T-helper 17 cell (primary cell): ENCODE data around the gene SMIM44. TPM values are rescaled to one million over a fixed set of nuclear protein-coding genes. Genes with fewer than 3 reads are reported as not detected.
A peak's percentile ranks its signal among the peaks of the same experiment; 100 is the strongest.

Experiments
- ATAC-seq: fragments of 150-1000 bp; cut with Tn5 transposase; 2 replicates; pipeline ENCODE4 v1.10.0; 2021; ENCODE audit warnings: mild to moderate bottlenecking, moderate library complexity
- DNase-seq, 3 donors: peaks; one replicate each; pipeline versions ENCODE4 v3.0.0 to v3.0.0-alpha.2; 2020 to 2021
- H3K9me3 ChIP-seq: one replicate; pipeline ENCODE4 v1.7.0; 2013; ENCODE audit warnings: low read length, mild to moderate bottlenecking; ENCODE audit not compliant: control insufficient read depth, poor library complexity, severe bottlenecking
- H3K27ac Mint-ChIP-seq: one replicate; pipeline ENCODE4 v1.8.0; 2022; ENCODE audit warnings: mild to moderate bottlenecking, moderate library complexity, mixed read lengths
- H3K27me3 Mint-ChIP-seq: one replicate; pipeline ENCODE4 v1.8.0; 2022; ENCODE audit warnings: mixed read lengths
- H3K36me3 Mint-ChIP-seq: one replicate; pipeline ENCODE4 v1.8.0; 2022; ENCODE audit warnings: low read depth, mixed read lengths
- H3K4me1 Mint-ChIP-seq: one replicate; pipeline ENCODE4 v1.8.0; 2022; ENCODE audit warnings: mild to moderate bottlenecking, mixed read lengths
- H3K4me3 Mint-ChIP-seq: one replicate; pipeline ENCODE4 v1.8.0; 2022; ENCODE audit warnings: mild to moderate bottlenecking, moderate library complexity, mixed read lengths
- total RNA-seq, 4 donors: library from RNA in 2 of 4; stranded (reverse) in 2 of 4; gene quantifications; one replicate each; pipeline ENCODE4 v1.2.3 and lab custom pipeline; 2022 to 2026

SMIM44 gene
- total RNA-seq, 2 donors from 2014 or later = not detected

DNA sequence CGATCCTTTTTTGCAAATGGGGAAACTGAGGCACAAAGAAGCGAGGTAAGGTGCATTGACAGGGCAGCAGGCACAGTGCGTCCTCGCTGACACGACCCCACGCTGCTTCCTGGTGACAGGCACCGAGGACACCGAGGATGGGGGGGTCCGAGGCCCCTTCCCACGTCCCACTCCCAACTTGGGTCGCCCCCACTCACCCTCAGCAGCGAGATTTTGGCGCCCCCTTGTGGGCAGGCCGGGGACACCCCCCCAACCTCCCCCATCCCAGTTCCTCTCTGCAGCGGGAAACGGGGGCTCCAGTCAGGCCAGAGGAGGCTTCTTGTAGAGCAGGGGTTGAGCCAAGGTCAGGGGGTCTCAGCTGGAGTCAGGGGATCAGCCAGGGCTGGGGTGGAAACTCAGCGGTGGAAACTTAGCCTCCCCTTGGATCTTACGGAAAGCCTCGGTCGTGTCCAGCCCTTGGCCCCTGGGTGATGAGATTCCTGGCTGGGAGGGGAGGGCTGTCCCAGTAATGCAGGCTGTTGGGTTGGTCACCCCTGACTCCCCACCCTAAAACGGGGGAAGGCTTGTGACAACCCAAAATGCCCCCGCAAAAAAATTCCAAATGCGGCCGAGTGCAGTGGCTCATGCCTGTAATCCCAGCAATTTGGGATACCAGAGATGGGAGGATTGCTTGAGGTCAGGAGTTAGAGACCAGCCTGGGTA is 11.1 kb downstream of the SMIM44 start:
- Mint-ChIP-seq H3K27ac (no peak overlapping the region), H3K27me3 (no peaks in the 10 kb centered on the region), H3K4me1 (peaks cover 4% of the 10 kb centered on the region), H3K36me3 (no peaks in the 10 kb centered on the region), H3K4me3 (no peak overlapping the region)
- no peaks in the 10 kb centered on the region for H3K9me3 ChIP-seq
- DNase-seq = peak in 1 of 3 donors; percentile 34
- ATAC-seq = no peak

DNA sequence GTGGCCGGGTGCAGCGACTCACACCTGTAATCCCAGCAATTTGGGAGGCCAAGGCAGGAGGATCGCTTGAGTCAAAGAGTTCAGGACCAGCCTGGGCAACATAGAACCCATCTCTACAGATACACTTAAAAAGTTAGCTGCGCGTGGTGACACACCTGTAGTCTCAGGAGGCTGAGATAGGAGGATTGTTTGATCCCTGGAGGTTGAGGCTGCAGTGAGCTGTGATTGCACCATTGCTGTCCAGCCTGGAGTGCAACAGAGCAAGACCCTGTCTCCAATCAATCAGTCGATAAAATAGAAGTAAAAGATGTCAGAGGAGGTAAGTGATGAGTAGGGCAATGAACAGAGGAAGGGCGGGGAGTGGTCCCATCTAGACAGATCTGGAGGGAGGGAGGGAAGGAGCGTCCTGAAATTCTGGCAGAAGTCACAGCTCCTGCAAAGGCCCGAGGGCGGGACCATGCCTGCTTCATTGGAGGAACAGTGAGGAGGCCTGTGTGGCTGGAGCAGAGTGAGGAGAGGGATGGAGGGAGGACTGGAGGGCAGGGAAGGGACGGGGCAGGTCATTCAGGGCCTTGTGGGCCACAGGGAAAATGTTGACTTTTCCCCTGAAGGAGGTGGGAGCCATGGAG is 12.6 kb downstream of the SMIM44 start:
- Mint-ChIP-seq H3K4me1 (peaks cover 10% of the 10 kb centered on the region), H3K4me3 (no peak overlapping the region), H3K27me3 (no peaks in the 10 kb centered on the region), H3K36me3 (no peaks in the 10 kb centered on the region), H3K27ac (peak overlapping the region; percentile 51)
- DNase-seq (no peak), ATAC-seq (no peak)
- H3K9me3 ChIP-seq = no peaks in the 10 kb centered on the region

DNA sequence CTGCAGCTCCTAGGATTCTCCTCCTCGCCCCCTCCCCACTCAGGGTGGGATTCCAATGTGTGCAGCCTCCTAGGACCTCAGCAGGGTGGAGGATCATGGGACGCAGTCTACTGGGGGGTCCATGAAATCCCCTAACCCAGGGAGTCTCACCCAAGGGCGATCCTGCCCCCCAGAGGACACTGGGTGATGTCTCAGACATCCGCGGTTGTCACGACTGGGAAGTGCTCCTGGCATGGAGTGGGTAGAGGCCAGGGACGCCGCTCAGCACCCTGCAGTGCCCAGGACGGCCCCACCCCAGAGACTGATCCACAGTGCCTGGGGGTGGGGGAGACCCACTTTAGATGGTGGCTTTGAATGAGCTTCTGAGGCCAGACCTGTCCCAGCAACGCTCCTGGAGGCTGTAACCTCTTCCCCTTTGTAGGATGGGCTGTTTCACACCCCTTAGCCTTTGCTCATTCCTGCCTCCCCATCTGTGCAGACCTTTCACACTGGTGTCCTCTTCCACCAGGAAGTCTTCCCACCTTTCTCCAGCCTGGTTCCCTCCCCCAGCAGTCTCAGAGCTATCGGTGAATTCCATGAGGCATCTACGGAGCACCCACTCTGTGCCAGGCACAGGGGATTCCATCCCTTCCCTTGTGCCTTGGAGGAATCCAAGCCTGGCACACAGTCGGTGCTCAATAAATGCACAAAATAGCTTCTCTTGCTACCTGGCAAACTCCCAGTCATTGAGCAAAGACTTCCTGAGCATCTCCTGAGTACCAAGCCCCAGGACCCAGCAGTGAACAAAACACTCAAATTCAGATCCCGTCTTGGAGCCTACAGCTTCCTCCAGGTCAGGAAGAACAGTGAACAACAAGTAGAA is 13.4 kb downstream of the SMIM44 start:
- Mint-ChIP-seq H3K27ac (peak overlapping the region; percentile 51), H3K27me3 (no peaks in the 10 kb centered on the region), H3K36me3 (no peaks in the 10 kb centered on the region), H3K4me3 (no peak overlapping the region), H3K4me1 (peaks cover 12% of the 10 kb centered on the region)
- ATAC-seq (no peak), DNase-seq (no peak)
- no peaks in the 10 kb centered on the region for H3K9me3 ChIP-seq

DNA sequence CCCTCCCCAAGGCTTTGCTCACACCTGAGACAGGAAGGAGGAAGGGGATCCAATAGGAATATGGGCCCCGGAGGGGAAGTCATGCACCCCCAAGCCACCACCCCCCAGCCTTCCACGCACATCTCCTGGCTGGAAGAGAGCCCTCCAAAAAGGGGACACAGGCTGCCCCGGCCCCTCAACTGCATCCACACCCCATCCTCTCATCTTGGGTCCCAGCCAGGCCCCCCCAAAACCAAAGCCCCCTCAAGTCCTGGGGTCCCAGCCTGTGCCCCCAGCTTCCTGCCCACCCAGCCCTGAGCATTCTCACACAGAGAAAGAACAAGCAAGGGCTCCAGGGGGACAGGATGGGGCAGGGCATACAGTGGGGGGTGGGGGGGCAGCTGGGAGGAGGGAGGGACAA is 15.0 kb downstream of the SMIM44 start:
- Mint-ChIP-seq H3K27ac (no peak overlapping the region), H3K36me3 (no peaks in the 10 kb centered on the region)
- ATAC-seq = no peak

DNA sequence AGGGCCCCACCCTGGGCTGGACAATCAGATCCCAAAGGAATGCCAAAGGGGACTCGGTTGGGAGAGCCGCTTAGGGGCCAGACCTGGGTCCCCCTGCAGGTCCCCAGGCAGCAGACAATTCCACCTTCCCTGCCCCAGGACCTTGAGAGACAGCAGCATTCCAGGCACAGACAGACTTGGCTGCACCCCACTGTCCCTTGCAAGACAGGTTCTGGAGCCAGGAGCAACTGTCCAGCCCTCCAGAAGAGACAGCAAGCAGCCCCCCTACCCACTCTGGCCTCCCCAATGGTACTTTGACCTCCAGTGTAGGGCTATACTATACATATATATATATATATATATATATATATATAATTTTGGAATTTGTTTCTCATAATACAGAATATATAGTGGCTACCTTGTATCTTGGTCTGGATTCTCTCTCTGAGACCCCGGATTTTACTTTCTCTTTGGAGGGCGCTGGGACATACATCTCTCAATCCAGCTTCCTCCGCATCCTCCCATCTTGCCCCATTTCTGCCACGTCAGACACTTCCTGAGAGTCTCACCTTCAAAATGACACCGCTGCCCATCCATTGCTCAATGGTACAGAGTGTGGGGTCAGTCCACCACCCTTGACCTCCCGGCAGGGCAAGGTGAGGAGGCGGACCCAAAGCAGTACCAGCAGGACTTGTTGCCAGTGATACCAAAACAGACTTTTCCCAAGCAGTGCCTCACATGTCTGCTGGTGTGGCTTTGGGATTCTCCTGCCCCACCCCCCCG is 15.6 kb downstream of the SMIM44 start:
- H3K27me3 Mint-ChIP-seq = no peaks in the 10 kb centered on the region
- H3K4me3 Mint-ChIP-seq = no peak overlapping the region
- no peak for ATAC-seq
- no peak overlapping the region for H3K27ac Mint-ChIP-seq
- H3K4me1 Mint-ChIP-seq = peaks cover 15% of the 10 kb centered on the region
- peaks cover 3% of the 10 kb centered on the region for H3K36me3 Mint-ChIP-seq
- DNase-seq = no peak
- H3K9me3 ChIP-seq = no peaks in the 10 kb centered on the region

More for the DNA sequence above, 15.0 kb downstream of the SMIM44 start:
- H3K4me3 Mint-ChIP-seq = no peak overlapping the region
- no peak for DNase-seq
- no peaks in the 10 kb centered on the region for H3K27me3 Mint-ChIP-seq
- H3K9me3 ChIP-seq = no peaks in the 10 kb centered on the region
- peaks cover 12% of the 10 kb centered on the region for H3K4me1 Mint-ChIP-seq

DNA sequence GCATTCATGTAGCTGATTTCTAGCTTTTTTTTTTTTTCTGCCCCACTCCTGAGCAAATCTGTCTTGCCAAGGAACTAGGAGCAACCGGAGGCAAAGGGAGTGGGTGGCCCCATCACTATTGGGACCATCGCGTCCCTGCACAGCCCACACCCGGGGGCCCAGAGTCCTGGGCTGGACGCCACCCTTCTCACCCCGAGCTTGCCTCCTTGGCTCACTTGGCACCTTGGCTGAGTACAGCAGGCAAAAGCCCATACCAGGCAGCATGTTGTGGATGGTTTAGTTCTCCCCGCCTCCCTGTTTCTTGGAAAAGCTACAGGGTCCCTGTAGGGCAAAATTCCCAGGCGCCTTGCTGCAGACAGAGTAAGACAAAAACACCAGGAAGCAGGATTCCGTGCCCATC is 16.6 kb downstream of the SMIM44 start:
- no peak overlapping the region for H3K4me3 Mint-ChIP-seq
- H3K27ac Mint-ChIP-seq = no peak overlapping the region
- H3K9me3 ChIP-seq = no peaks in the 10 kb centered on the region
- ATAC-seq (no peak), DNase-seq (no peak)
- peaks cover 15% of the 10 kb centered on the region for H3K4me1 Mint-ChIP-seq
- H3K27me3 Mint-ChIP-seq = no peaks in the 10 kb centered on the region
- peaks cover 3% of the 10 kb centered on the region for H3K36me3 Mint-ChIP-seq

DNA sequence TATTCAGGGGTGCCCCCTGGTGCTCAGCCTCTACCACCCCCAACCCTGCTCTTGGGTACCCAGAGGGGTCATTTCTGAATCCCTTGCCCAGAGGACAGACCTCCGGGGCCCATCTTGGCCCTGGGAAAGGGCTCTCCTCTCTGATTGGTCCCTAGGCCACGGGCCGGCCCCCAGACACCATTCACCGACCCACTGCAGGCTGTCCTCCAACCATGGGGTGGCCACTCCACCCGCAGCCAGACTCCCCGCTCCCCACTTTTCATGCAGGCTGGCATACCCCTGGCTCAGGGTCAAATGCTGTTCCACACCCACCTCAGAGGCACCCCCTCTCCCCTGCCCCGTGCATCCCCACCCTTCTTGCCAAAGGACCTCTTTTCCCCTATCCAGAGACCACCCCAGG is 17.7 kb downstream of the SMIM44 start:
- H3K9me3 ChIP-seq = no peaks in the 10 kb centered on the region
- ATAC-seq = no peak
- DNase-seq = no peak
- H3K4me1 Mint-ChIP-seq = peaks cover 14% of the 10 kb centered on the region
- no peaks in the 10 kb centered on the region for H3K27me3 Mint-ChIP-seq
- no peak overlapping the region for H3K4me3 Mint-ChIP-seq
- no peak overlapping the region for H3K27ac Mint-ChIP-seq
- H3K36me3 Mint-ChIP-seq = peaks cover 3% of the 10 kb centered on the region

DNA sequence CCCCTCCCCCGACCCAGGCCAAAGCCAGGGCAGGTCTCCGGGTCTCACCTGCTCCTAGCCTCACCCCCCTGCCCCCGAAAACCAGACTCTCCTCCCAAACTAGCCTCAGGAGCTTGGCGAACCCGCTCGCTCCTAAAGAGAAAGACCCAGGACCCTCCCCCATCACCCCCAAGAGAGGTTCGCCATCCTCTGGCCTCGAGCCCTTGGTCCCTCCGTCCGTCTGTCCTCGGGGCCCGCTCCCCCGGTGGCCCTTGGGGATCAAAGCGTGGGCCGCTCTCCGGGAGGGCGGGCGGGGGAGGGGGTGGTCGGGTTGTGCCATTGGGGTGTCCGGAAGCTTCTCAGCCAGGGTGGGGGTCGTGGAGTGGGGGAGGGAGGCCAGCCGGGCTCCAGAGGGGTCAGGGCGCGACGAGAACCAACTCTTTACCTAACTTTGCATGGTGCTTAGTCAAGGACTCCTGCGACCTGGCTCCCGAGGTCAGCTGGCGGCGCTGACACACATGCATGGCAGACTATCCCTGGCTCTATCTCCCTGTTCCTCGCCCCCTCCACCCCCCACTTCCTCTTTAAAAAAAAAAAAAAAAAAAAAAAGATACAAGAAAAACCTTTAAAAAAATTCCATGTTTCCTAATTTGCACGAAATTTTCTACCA is 18.5 kb downstream of the SMIM44 start:
- ATAC-seq = no peak

DNA sequence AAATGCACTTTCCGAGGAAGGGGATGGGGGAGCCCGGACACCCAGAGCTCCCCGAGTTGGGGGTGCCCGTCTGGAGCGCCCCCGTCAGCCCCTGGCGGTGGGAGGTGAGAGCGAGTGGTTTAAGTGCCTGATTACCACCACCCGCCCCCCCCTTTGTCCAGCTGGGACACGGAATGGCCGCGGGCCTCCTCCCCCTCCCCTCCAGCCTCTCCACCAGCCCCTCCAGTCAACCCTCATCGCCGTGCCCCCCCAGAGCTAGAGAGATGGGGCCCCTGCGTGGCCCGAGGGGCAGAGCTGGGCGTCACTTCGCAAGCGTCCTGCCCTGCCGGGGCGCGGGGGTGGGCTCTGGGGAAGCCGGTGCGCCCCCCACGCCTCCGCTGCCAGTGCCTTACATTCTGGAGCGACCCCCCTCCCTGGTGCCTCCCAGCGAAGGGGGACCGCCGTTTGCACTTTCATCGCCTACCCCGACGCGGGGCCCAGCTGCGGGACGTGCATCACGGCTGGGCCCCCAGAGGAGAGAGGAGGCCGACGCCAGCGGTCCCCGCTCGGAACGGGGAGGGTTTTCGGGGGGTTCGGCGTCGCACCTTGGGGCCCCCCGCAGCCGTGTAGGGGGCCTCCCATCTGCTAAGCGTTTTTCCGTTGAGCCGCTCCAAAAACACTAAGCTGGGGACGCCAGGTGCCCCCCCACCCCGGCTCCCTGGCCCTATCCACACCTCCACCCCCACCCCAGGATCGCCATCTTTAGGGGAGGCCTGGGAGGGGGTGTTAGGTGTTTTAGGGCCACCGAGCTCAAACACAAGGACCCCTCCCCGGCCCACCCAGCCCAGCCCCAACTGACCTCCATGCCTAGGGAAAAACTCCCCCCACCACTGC is 19.3 kb downstream of the SMIM44 start:
- H3K27me3 Mint-ChIP-seq = no peaks in the 10 kb centered on the region
- no peaks in the 10 kb centered on the region for H3K9me3 ChIP-seq
- peaks cover 13% of the 10 kb centered on the region for H3K4me1 Mint-ChIP-seq
- H3K36me3 Mint-ChIP-seq = peaks cover 3% of the 10 kb centered on the region
- H3K27ac Mint-ChIP-seq = no peak overlapping the region
- no peak for ATAC-seq
- DNase-seq = no peak
- no peak overlapping the region for H3K4me3 Mint-ChIP-seq

More for the DNA sequence above, 18.5 kb downstream of the SMIM44 start:
- DNase-seq = no peak
- H3K9me3 ChIP-seq = no peaks in the 10 kb centered on the region
- peaks cover 3% of the 10 kb centered on the region for H3K36me3 Mint-ChIP-seq
- no peak overlapping the region for H3K27ac Mint-ChIP-seq
- no peak overlapping the region for H3K4me3 Mint-ChIP-seq
- peaks cover 13% of the 10 kb centered on the region for H3K4me1 Mint-ChIP-seq
- H3K27me3 Mint-ChIP-seq = no peaks in the 10 kb centered on the region

DNA sequence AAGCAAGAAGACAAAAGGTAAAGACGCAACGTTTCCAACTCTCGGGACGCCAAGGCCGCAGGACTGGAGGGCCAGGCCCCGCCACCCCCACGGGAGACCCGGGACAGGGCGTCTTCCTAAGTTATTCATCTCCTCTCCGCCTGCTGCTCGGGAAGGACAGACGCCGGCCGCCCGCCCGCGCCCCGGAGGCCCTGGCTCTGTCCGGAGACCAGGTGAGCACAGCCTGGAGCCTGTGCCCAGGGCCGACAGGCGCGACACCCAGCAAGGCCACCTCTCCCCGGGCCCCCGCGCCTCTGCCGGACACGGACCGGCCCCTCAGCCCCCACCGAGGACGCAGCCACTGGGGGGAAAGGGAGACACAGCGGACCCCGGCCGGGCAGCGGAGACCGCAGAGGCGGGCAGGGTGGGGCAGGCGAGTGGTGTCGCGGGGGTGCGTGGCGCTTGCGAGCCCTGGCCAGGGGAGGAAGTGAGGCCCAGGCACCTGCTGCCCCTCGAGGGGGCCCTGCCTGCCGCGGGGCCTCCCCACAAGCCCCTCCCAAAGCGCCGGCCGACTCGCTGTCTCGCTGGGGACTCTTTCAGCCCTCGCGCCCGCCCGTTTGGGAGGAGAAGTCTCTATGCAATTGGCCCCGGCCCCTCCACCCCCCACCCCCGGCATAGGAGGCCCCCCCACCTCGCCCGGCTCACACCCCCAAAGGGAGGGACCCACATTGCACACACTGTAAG is 20.1 kb downstream of the SMIM44 start:
- Mint-ChIP-seq H3K27me3 (no peaks in the 10 kb centered on the region), H3K4me3 (no peak overlapping the region), H3K4me1 (peaks cover 11% of the 10 kb centered on the region), H3K27ac (no peak overlapping the region), H3K36me3 (peaks cover 3% of the 10 kb centered on the region)
- ATAC-seq (no peak), DNase-seq (no peak)
- no peaks in the 10 kb centered on the region for H3K9me3 ChIP-seq

DNA sequence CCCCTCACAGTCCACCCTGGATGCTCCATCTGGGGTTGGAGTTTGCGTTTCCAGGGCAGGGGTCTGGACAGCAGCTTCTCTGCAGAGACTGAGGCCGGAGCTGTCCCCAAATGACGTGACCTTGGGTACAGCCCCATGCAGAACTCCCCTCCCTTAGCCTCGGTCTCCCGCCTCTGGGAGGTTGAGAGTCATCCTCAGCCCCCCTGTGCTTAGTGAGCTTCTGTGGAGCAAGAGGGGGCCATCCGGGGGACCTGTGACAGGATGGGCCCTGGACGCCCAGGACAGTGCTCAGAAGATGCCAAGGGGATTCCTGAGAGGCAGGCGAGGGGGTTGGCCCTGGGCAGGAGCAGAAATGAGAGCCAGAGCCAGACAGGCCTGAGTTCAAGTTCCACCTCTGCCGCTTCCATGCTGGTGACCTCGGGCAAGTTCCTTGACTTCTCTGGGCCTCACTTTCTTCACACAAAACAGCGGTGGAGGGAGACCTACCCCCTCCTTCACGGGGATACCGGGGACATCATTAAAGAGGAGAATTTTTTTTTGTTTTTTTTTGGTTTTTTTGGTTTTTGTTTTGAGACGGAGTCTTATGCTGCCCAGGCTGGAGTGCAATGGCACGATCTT is 23.2 kb downstream of the SMIM44 start:
- ATAC-seq (no peak), DNase-seq (no peak)
- Mint-ChIP-seq H3K4me1 (peaks cover 3% of the 10 kb centered on the region), H3K27ac (no peak overlapping the region), H3K4me3 (no peak overlapping the region), H3K36me3 (peaks cover 3% of the 10 kb centered on the region), H3K27me3 (no peaks in the 10 kb centered on the region)
- no peaks in the 10 kb centered on the region for H3K9me3 ChIP-seq
